ENCODE results near the gene ZNF407.

GRCh38 chr18:74936343-74936742 is 338.7 kb downstream of the ZNF407 start:
- no peak for TF ChIP-seq CTCF (IDR thresholded peaks at IDR 0.05; ENCODE audit: insufficient read depth, low read length, poor library complexity, severe bottlenecking)
- TF ChIP-seq EZH2phosphoT487 (conservative IDR thresholded peaks at IDR 0.05; ENCODE audit: low read length): no peak
